Measurements from ENCODE around the gene STOML3.
"Not testable (repeated sequence)": the region's sequence is repeated elsewhere in the genome, so short reads cannot be mapped to it uniquely, and the experiment has no call there.

STOML3 gene, protein sequence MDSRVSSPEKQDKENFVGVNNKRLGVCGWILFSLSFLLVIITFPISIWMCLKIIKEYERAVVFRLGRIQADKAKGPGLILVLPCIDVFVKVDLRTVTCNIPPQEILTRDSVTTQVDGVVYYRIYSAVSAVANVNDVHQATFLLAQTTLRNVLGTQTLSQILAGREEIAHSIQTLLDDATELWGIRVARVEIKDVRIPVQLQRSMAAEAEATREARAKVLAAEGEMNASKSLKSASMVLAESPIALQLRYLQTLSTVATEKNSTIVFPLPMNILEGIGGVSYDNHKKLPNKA

DNA sequence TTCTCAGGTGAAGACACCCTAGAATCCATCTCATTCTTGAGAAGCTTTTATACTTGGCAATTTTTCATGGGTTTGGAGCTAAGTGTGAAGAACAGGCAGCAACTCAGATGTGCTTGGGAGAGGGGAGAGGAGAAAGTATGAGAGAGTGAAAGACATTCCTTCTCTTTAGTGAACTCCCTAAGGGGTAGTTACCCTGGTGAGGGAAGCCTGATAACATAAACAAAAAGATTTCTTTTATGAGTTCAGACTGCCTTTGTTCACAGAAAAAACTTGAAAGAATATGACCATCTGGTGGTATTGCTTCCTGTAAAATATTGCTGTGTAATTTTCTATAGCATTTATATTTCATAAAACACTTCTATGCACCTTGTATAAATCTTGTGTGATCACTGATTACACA lies at the start of gene STOML3:
TSS of gene STOML3 (minus strand) at position 139 of the 400 bp plus-strand sequence. CDS start at position 29, 110 bp downstream.
- no peak for DNase-seq

DNA sequence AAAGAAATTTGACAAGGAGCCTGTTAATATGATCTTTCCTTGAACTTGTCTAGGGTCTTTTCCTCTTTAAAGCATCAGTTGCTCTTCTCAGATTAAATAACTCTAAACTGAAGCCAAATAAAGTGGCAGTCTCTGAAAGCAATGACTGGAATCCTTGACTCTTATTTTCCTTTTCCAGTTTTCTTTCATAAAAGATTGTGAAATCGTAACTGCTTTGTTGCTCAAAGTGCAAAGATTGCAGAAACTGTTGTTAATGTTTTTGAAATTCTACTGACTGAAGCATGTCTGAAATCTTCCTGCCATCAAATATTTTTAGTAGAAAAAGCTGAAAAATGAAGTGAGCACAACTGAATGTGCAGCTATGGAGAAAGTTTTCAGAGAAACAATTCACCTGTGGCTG lies 49.6 kb upstream of the STOML3 start:
- DNase-seq: no peak

DNA sequence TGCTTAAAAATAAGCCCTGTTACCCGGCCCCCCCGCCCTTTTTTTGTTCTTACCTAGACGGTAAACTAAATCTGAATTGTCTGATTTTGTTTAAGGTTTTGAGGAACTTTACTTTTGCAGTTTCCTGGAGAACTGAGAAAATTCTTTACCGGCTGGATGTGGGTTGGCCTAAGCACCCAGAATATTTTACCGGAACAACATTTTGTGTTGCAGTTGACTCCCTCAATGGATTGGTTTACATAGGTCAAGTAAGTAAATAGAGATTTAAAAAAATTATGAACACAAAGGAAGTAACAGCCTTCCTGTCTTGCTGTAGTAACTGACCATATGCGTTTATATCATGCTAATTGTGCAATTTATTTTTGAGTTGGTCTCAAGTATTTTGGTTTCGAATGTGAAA lies 48.4 kb upstream of the STOML3 start:
- DNase-seq: no peak

DNA sequence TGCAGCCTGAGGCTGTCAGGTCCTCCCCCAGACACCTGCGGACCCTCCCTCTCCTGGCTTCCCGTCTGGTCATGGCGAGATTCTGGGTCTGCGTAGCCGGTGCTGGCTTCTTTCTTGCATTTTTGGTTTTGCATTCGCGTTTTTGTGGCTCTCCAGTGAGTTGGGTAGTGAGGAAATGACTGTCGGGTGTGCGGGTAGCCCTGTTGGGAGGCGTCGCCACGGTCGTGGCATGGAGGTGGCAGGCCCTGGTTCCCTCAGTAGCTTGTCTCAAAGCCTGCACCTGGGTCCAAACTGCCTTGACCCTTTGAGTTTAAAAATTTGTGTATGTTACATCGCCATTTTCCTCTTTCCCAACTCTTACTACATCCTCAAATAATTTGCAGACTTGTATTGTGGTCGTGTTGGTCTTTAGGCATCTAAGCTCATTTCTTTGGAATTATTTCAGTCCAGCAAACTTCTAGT lies 48.0 kb upstream of the STOML3 start:
- DNase-seq: peak; percentile 81

DNA sequence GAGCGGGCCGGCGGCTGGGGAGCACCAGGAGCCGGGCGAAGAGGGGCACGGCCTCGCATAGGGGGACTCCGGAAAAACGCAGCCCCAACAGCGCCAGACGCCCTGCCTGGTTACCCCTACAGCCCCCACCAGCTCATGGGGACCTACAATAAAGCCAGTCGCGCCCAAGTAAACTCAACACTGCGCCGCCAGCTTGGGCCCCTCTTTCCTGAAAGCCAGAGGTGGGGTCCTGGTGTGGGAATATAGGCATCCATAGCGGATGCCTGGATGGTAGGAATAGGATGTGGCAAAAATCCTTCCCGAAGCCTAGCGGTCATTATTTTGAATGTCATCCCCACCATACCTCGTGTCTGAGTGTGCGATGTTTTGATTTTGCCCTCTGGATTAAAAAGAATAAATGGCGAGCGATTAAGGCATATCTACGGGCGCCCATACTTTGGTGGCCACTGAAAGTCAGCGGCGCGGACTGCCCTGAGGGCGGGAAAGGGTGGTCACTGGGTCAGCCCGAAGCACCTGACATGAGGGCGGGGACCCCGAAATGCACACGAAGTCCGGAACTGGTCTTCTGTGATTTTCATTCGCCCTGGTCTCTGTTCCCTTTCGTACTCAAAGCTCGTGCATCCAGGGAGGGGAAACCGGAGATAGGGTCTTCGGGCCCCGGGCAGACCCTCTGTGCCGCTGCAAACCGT lies 47.4 kb upstream of the STOML3 start, which contains the start of the genes NHLRC3 and PROSER1:
TSS of gene NHLRC3 (plus strand) at position 577 of the 689 bp plus-strand sequence. CDS start 184 bp downstream, outside the sequence.
TSS of gene PROSER1 (minus strand) at position 210 of the 689 bp plus-strand sequence. CDS start 847 bp downstream, outside the sequence.
- DNase-seq: peak; percentile 85

DNA sequence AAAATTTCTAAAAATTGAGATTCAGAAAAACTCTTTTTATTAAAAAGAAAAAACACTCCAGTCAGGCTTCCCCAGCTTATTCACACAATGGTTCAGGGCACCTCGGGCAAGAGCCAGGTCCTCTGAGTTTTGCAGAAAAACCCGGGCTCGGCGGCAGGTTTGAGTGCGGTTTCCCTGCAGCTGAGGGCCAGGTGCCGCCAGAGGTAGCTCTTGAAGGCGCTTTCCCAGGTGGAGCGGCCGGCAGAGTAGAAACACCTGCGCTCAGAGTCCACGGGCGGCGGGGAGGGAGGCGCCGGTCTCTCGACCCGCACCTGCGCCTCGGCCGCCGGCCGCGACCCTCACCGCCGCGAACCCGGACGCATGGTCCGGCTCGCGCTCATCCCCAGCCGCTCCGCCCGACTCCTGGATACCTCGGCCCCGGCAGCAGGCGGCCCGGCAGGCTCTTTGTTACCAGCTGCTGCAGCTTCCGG lies 46.8 kb upstream of the STOML3 start:
- DNase-seq: no peak

DNA sequence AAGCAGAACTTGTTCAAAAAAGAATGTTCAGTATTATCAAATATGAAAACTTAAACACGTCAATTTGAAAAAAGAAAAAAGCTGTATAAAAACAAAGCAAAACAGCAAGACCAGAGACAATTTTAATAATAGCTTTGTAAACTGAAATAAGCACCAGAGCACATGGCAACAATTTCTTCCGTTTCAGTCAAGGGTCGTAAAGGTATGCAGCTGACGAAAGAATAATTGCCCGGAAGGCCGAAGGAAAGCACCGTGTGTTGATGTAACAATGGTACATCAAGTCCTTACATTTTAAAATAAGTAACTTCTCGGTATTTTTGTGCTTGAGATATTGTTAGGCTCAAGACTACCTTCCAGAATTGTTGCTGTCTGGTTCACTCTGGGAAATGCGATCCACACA lies 45.6 kb upstream of the STOML3 start:
- peak; percentile 54 for DNase-seq

DNA sequence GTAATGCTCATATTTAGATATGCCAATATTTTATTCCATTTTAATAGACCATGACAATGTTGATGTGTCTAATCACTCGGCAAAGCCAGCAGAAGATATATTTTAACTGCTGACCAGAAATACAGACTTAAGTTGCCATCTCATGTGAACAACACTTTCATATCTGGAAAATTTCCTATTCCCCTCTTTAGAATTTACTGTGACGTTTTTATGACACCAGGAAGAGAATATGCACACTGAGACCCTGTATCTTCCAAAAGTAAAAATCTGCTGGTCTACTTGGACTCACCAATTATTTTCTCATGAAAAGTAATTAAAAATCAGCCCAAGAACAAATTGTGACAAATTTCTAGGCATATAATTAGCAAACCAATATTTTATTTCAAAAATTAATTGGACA lies 45.2 kb upstream of the STOML3 start:
- DNase-seq: no peak

DNA sequence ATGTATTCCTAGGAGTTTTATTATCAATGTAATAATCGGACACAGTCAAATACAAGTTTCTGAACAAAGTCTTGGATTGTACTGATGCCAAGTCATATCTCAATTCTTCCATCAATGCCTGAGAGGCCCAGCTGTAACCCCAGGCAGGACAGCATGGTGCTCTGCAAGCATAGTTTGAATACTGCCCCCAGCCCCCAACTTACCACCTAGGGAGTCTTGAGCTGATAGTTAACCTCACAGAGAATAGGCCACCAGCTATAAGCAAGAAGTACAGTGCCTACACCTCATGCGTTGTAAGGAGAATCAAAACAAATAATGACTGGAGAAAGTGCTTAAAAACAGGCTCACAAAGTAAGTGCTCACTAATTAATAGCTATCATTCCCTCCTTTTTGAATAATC lies 44.6 kb upstream of the STOML3 start:
- DNase-seq: no peak

DNA sequence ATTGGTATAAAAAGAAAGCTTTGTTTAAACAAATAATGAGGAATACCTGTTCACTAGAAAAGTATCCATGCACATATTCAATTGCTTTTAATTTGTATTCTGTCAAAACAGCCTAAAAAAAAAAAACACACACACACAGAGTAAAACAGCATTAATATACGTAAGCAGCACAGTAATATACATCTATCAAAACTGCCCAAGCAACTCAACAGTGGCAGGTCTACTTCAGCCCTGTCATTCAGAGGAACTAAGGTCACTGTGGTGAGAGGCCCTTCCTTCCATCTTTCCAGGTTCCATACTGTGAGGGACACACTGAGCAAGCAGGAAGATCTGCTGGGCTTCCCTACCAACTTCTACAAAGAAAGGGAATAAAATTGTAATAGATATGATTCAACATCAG lies 43.5 kb upstream of the STOML3 start:
- DNase-seq: no peak

DNA sequence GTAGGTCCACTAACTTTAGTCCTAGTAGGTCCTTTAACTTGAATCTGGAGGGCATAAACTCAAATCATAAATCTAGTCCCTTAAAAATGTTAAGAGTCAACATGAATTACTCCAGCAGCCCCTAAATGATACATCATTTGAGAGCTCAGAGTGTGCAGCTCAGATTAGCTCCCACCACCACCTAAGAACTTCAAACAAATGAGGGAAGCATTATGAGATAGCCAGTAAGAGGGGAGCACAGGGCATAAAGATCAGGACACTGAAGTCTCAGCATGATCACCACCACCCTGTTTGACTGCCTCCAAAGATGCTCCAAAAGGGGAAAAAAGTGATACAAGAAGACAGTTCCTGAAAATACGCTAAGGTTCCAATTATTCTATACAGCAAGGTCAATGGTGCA lies 41.5 kb upstream of the STOML3 start:
- no peak for DNase-seq

DNA sequence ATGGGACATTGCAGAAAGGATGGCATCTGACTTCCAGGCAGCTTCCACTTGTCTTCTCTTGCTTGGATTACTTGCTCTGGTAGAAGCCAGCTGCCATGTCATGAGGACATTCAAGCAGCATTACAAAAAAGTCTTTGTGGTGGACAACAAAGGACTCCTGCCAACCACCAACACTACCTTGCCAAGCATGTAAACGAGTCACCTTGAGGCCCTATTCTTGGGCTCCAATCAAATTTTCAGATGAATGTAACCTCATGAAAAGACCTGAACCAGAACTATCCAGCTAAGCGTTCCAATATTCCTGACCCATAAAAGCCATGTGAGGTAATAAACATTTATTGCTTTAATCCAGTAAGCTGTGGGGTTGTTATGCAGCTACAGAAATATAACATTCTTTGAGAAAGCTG lies 34.8 kb upstream of the STOML3 start:
- DNase-seq: no peak

DNA sequence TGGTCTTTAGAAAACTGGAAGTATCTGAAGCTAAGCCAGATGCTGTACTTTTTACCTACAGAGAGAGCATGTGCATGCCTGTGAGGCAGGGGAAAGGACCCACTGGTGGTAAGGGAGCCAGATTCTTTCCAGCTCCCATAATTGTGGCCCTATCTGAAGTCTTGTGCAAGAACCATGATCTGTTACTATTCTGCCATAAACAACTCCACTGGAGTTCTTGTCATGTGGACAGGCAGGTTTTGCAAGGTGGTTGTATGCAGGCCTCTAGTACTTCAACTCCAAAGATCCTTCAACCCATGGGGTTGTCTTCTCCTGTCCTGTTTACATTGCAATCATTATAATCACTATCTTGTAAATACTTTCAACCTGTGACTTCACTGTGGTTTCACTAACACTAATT lies 33.1 kb upstream of the STOML3 start:
- no peak for DNase-seq

DNA sequence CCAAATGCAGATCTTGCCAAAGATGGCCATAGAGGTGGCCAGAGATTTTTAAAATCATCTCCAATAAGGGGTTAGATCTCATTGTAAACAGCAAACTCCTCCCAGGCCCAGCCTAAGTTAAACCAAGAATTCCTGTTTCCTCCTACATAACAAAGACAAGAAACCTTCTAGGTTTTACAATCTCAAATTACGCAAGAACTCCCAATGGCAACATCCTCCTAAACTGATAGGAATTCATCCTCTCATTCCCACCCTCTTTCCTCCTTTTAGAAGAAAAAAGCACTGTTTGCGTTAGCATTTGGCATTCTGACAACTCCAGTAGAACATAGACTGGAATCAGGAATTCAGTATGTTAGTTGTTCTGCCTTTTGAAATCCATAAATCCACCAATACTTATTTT lies 32.7 kb upstream of the STOML3 start:
- no peak for DNase-seq

DNA sequence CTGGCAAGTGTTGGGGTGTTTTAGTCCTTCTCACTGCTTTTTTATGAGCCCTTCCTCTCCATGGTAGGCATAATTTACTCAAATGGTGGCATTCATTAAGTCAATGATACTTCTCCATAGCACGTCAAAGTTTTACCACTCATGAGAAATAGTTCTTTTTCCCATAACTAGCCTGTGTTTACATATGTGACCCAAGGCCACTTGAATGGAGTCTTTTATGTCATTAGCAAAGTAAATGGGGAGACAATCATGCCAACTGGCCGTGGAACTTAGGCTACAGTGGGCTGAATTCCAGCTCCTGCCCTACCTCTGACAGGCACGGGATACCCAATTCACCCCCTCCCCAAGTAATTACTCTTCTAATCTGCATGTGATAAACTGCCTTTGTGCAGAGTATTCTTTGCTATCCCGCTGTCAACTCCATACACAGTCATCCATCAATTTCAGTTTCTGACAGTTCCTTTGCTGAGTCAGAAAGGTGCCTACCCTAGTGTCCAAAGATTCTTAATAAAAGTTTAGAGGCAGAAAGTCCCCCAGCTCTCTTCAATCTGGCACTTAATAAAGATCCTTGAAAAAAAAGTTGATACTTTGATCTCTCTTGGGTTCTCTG lies 30.3 kb upstream of the STOML3 start:
- DNase-seq: no peak

DNA sequence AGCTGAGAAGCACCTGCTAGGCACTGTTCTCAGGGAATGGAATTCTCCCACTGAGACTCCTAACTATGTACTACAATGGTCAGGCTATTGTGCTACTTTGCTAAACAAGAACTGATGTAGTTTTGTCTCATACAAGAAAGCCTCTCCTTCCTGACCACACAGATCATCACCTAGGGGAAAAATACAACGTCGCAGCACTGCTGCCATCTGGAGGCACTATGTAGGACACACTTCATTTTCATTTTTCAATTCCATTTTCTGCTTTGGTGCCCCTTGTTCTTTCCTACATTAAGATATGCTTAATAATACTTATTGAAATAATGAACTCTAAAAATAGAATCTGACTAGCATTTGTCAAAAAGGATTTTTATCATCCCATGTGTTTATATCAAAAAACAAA lies 26.2 kb upstream of the STOML3 start:
- DNase-seq: peak; percentile 58

DNA sequence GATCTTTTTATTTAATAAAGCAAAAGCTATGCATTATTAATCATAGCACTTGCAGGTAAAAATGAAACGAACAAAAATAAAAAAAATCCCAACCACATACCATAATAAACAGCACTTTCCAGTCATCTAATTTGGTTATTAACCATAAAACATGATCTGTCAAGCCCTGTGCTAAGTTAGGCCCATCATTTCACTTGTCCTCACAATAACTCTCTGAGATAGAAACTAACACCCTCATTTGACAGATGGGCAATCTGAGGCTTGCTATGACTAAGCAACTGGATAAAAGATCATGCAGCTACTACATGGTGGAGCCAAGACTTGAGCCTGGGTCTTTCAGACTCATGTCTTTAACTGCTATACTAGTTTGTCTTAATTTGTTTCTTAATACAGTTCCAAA lies 25.5 kb upstream of the STOML3 start:
- DNase-seq: peak; percentile 70

DNA sequence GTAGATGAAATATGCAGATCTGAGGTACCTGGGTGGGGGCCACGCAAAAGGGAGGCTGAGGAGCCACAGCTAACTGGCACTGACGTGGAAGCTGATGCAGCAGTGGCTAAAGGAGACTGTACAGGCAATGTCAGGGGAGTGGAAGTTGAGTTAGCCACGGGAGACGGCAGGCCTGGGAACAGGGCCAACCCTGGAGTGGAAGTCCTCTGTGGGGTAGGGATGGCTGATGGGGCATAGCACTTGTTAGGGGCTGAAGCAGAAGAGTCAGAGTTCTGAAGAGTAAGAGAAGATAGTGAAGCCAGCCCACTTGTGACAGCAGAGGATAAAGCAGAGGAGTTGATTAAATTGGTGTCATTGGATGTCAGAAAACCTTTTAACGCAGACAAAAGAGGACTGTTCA lies 22.8 kb upstream of the STOML3 start:
- DNase-seq: no peak

DNA sequence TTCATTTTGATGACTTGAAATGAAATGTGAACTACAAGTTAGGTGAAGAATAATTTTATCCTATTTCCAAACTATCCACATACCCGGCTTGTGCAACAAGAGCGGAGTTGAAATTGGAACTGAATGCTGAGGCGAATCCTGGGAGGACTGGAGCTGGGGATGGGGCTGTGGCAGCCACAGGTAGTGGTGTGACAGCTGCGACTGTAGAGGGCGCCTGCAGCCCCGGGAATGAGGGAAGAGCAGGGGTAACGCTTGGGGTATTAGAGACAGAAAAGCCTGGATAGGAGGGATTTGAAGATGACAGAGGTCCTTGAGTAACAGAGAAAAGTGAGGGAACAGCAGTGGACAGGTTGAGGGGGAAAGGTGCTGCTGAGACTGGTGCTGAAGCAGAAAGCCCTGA lies 22.0 kb upstream of the STOML3 start:
- no peak for DNase-seq

DNA sequence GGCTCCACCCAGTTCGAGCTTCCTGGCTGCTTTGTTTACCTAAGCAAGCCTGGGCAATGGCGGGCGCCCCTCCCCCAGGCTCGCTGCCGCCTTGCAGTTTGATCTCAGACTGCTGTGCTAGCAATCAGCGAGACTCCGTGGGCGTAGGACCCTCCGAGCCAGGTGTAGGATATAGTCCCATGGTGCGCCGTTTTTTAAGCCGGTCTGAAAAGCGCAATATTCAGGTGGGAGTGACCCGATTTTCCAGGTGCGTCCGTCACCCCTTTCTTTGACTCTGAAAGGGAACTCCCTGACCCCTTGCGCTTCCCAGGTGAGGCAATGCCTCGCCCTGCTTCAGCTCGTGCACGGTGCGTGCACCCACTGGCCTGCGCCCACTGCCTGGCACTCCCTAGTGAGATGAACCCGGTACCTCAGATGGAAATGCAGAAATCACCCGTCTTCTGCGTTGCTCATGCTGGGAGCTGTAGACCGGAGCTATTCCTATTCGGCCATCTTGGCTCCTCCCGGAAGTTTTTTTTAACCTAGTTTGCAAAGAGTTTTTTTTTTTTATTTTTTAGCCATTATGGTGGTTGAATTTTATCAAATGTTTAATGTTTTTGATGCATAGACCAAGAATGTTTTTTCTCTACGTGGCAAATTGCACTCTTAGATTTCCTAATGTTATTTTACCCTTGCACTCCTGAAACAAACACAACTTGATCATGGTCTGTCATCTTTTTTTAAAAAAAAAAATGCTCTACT lies 15.9 kb upstream of the STOML3 start:
- DNase-seq: not testable (repeated sequence)

DNA sequence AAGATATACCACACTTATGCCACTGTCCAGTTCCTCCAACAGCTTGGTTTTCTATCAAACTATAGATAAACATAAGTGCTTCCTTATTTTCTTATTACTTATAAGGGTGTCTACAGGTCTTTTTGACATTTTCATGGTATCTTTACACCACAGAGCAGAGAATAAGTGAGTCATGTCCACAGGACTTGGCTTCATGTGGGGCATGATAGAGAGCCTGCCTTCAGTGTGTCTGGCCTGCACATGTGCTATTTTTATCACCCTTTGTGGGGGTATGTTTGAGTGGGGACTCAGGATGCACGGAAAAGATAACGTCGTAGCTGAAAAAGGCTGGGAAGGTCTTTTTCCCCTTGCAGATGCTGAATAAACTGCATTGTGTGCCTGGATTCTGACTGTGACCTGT lies 8.1 kb upstream of the STOML3 start:
- no peak for DNase-seq

DNA sequence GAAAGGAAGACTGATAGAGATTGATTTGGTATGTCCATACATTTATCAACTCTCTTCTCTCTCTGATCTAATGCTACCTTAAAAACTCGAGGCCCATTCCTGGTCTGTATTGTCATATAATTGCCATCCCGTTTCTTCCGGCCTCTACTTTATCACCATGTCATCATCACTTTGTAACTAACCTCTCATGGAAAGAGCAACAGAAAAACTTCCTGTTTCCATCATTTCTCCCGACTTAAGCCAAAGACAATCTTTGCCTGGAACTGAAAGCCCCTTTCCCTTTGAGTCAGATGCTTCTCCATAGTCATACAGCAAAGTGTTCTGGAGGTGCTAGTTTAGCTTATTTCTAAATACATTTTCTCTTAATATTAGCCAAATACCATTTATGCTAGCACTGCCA lies 2.8 kb upstream of the STOML3 start:
- no peak for DNase-seq

DNA sequence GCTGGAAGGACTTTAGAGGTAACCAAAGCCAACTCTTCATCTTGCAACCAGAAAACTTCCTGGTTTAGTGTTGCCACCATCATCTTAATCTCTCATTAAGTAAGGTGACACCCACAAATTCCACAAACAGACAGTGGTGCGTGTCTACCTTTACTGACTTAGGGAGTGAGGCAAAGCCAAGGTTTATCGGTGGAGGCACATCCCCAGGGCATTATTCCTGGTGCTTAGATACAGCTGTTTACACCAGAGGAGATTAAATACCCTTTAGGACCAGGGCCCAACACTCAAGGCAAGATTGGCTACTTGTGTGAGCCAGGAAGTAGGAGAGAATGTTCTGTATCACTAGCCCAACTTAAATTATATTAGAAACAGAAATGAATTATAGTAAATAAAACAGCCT lies 9.5 kb downstream of the STOML3 start:
- no peak for DNase-seq

Measured in activated CD4-positive, alpha-beta T cell treated with anti-CD3 and anti-CD28 coated beads, Interleukin-10, Interleukin-2, amounts not matched to agents 100 ng/mL and 50 ng/mL, durations not matched to agents 16 hours and 8 hours (primary cell).